ENCODE data around the gene TARS2.

Gene TARS2

GRCh38 chr1:150555198-150555970, 68.2 kb downstream of the TARS2 start:
- no peak overlapping the region for H3K4me3 ChIP-seq (ENCODE audit: low read depth, low read length)
- TF ChIP-seq CTCF (IDR thresholded peaks at IDR 0.05; ENCODE audit: control insufficient read depth, extremely low read depth, insufficient read depth): no peak
- DNase-seq (ENCODE audit: low read depth): no peak

GRCh38 chr1:150555971-150556865, 69.0 kb downstream of the TARS2 start:
- no peak for DNase-seq (ENCODE audit: low read depth)
- no peak overlapping the region for H3K4me3 ChIP-seq (ENCODE audit: low read depth, low read length)
- TF ChIP-seq CTCF (IDR thresholded peaks at IDR 0.05; ENCODE audit: control insufficient read depth, extremely low read depth, insufficient read depth): no peak

GRCh38 chr1:150557065-150557600, 69.9 kb downstream of the TARS2 start:
- H3K4me3 ChIP-seq (ENCODE audit: low read depth, low read length): no peak overlapping the region
- DNase-seq (ENCODE audit: low read depth): no peak
- TF ChIP-seq CTCF (IDR thresholded peaks at IDR 0.05; ENCODE audit: control insufficient read depth, extremely low read depth, insufficient read depth): no peak
